ENCODE measurements around the gene LIFR. TPM values are rescaled to one million over a fixed set of nuclear protein-coding genes. Genes with fewer than 3 reads are reported as not detected.

LIFR gene
- total RNA-seq, 1 experiment from 2014 or later: 22.0 TPM

GRCh38 chr5:38540314-38540713 is 16.1 kb downstream of the LIFR start:
- intact Hi-C loops (cut with micrococcal nuclease; ENCODE audit: unreplicated experiment): no loop called here
- no peaks in the 10 kb centered on the region for H3K9me3 ChIP-seq (ENCODE audit: insufficient read depth, low read depth)
- H3K4me3 ChIP-seq: no peak overlapping the region
- no peaks in the 10 kb centered on the region for H3K4me1 ChIP-seq (replicated peaks; ENCODE audit: insufficient read depth)
- no peaks in the 10 kb centered on the region for H4K20me1 ChIP-seq (ENCODE audit: insufficient read depth)
- H3K9me2 ChIP-seq (ENCODE audit: insufficient read depth): no peaks in the 10 kb centered on the region
- H3K79me2 ChIP-seq (ENCODE audit: low read depth): no peaks in the 10 kb centered on the region
- DNase-seq: no peak
- H3K36me3 ChIP-seq (ENCODE audit: low read depth): no peaks in the 10 kb centered on the region
- POLR2A ChIA-PET (ENCODE audit: unreplicated experiment): no interaction called here
- H3K4me2 ChIP-seq: no peak overlapping the region
- CTCF ChIA-PET: interaction anchor here (0.9 kb wide), 1 partner anchor 98 kb away, joined by 3 read pairs; no protein-coding TSS in a partner anchor
- H3K27ac ChIP-seq: no peak overlapping the region
- BruUV-seq (replicated peaks): no TSS peak
- no peaks in the 10 kb centered on the region for H3K27me3 ChIP-seq (ENCODE audit: insufficient read depth, low read depth)
- no peak overlapping the region for H2AFZ ChIP-seq
- TF ChIP-seq EZH2 (IDR thresholded peaks at IDR 0.05; ENCODE audit: low read depth) (no peak), CTCF (conservative IDR thresholded peaks at IDR 0.05) (no peak)
- no peaks in the 10 kb centered on the region for H3F3A ChIP-seq (ENCODE audit: insufficient read depth, low read depth)

GRCh38 chr5:38538161-38538560 is 18.3 kb downstream of the LIFR start:
- intact Hi-C loops (cut with micrococcal nuclease; ENCODE audit: unreplicated experiment): no loop called here
- Histone ChIP-seq H4K20me1 (ENCODE audit: insufficient read depth) (no peaks in the 10 kb centered on the region), H3K4me1 (replicated peaks; ENCODE audit: insufficient read depth) (no peaks in the 10 kb centered on the region)

GRCh38 chr5:38537505-38537904 is 18.9 kb downstream of the LIFR start:
- H3F3A ChIP-seq (ENCODE audit: insufficient read depth, low read depth): no peaks in the 10 kb centered on the region
- no peak overlapping the region for H3K4me2 ChIP-seq
- H2AFZ ChIP-seq: no peak overlapping the region
- CTCF ChIA-PET: interaction anchor here (0.6 kb wide), 1 partner anchor 26 kb away, joined by 3 read pairs; no protein-coding TSS in a partner anchor
- no peaks in the 10 kb centered on the region for H4K20me1 ChIP-seq (ENCODE audit: insufficient read depth)
- no peak overlapping the region for H3K27ac ChIP-seq
- POLR2A ChIA-PET (ENCODE audit: unreplicated experiment): no interaction called here
- H3K36me3 ChIP-seq (ENCODE audit: low read depth): no peaks in the 10 kb centered on the region
- H3K9me2 ChIP-seq (ENCODE audit: insufficient read depth): no peaks in the 10 kb centered on the region
- TF ChIP-seq CTCF (conservative IDR thresholded peaks at IDR 0.05): no peak
- no peak for TF ChIP-seq EZH2 (IDR thresholded peaks at IDR 0.05; ENCODE audit: low read depth)
- H3K27me3 ChIP-seq (ENCODE audit: insufficient read depth, low read depth): no peaks in the 10 kb centered on the region
- H3K9me3 ChIP-seq (ENCODE audit: insufficient read depth, low read depth): no peaks in the 10 kb centered on the region
- H3K4me1 ChIP-seq (replicated peaks; ENCODE audit: insufficient read depth): no peaks in the 10 kb centered on the region
- no peak for DNase-seq
- no TSS peak for BruUV-seq (replicated peaks)
- H3K79me2 ChIP-seq (ENCODE audit: low read depth): no peaks in the 10 kb centered on the region
- intact Hi-C loops (cut with micrococcal nuclease; ENCODE audit: unreplicated experiment): no loop called here
- H3K4me3 ChIP-seq: no peak overlapping the region

More at GRCh38 chr5:38538161-38538560, 18.3 kb downstream of the LIFR start:
- H3K9me2 ChIP-seq (ENCODE audit: insufficient read depth): no peaks in the 10 kb centered on the region
- no peak overlapping the region for H3K4me2 ChIP-seq
- H3K27me3 ChIP-seq (ENCODE audit: insufficient read depth, low read depth): no peaks in the 10 kb centered on the region
- TF ChIP-seq CTCF (conservative IDR thresholded peaks at IDR 0.05) (no peak), EZH2 (IDR thresholded peaks at IDR 0.05; ENCODE audit: low read depth) (no peak)
- H3K79me2 ChIP-seq (ENCODE audit: low read depth): no peaks in the 10 kb centered on the region
- no TSS peak for BruUV-seq (replicated peaks)
- ChIA-PET CTCF (no interaction called here), POLR2A (ENCODE audit: unreplicated experiment) (no interaction called here)
- no peak overlapping the region for H2AFZ ChIP-seq
- no peaks in the 10 kb centered on the region for H3K36me3 ChIP-seq (ENCODE audit: low read depth)
- DNase-seq: no peak
- H3K4me3 ChIP-seq: no peak overlapping the region
- no peaks in the 10 kb centered on the region for H3F3A ChIP-seq (ENCODE audit: insufficient read depth, low read depth)
- no peak overlapping the region for H3K27ac ChIP-seq
- H3K9me3 ChIP-seq (ENCODE audit: insufficient read depth, low read depth): no peaks in the 10 kb centered on the region

Data from PC-9 (cell line).